ENCODE data around the gene ZNF592.

ZNF592 gene

GRCh38 chr15:84805221-84805620, 56.8 kb downstream of the ZNF592 start:
- H3K79me2 ChIP-seq (ENCODE audit: insufficient read depth, low read length): no peaks in the 10 kb centered on the region
- H3F3A ChIP-seq (ENCODE audit: insufficient read depth, low read length): no peaks in the 10 kb centered on the region
- H3K4me1 ChIP-seq (ENCODE audit: insufficient read depth, low read length, severe bottlenecking): no peaks in the 10 kb centered on the region
- H3K27ac ChIP-seq (ENCODE audit: low read depth, low read length, poor library complexity, severe bottlenecking): no peak overlapping the region
- TF ChIP-seq EZH2 (IDR thresholded peaks at IDR 0.05; ENCODE audit: borderline replicate concordance, low read length): no peak
- no peak for TF ChIP-seq CTCF (IDR thresholded peaks at IDR 0.05; ENCODE audit: low read length)
- no peaks in the 10 kb centered on the region for H3K27me3 ChIP-seq (ENCODE audit: insufficient read depth, low read length)
- no peak overlapping the region for H2AFZ ChIP-seq (ENCODE audit: low read length)
- no peak overlapping the region for H3K9ac ChIP-seq (ENCODE audit: low read length)
- no peak overlapping the region for H3K4me2 ChIP-seq (ENCODE audit: low read length)
- H3K36me3 ChIP-seq (ENCODE audit: insufficient read depth, low read length): peaks cover 45% of the 10 kb centered on the region
- no peak overlapping the region for H3K4me3 ChIP-seq (ENCODE audit: low read depth, low read length, poor library complexity, severe bottlenecking)
- H3K9me2 ChIP-seq (ENCODE audit: low read depth, low read length): no peaks in the 10 kb centered on the region
- no peaks in the 10 kb centered on the region for H4K20me1 ChIP-seq (ENCODE audit: insufficient read depth, low read length)
- no peaks in the 10 kb centered on the region for H3K9me3 ChIP-seq (ENCODE audit: low read length)

GRCh38 chr15:84807228-84807627, 58.8 kb downstream of the ZNF592 start:
- Histone ChIP-seq H3K27me3 (ENCODE audit: insufficient read depth, low read length) (no peaks in the 10 kb centered on the region), H3K36me3 (ENCODE audit: insufficient read depth, low read length) (peaks cover 27% of the 10 kb centered on the region), H3K4me2 (ENCODE audit: low read length) (no peak overlapping the region), H3F3A (ENCODE audit: insufficient read depth, low read length) (no peaks in the 10 kb centered on the region), H4K20me1 (ENCODE audit: insufficient read depth, low read length) (no peaks in the 10 kb centered on the region), H3K79me2 (ENCODE audit: insufficient read depth, low read length) (no peaks in the 10 kb centered on the region), H3K4me1 (ENCODE audit: insufficient read depth, low read length, severe bottlenecking) (no peaks in the 10 kb centered on the region), H2AFZ (ENCODE audit: low read length) (no peak overlapping the region), H3K9ac (ENCODE audit: low read length) (no peak overlapping the region), H3K9me2 (ENCODE audit: low read depth, low read length) (no peaks in the 10 kb centered on the region), H3K9me3 (ENCODE audit: low read length) (no peaks in the 10 kb centered on the region), H3K4me3 (ENCODE audit: low read depth, low read length, poor library complexity, severe bottlenecking) (no peak overlapping the region), H3K27ac (ENCODE audit: low read depth, low read length, poor library complexity, severe bottlenecking) (no peak overlapping the region)
- no peak for TF ChIP-seq EZH2 (IDR thresholded peaks at IDR 0.05; ENCODE audit: borderline replicate concordance, low read length)
- TF ChIP-seq CTCF (IDR thresholded peaks at IDR 0.05; ENCODE audit: low read length): no peak

- no peaks in the 10 kb centered on the region for H3F3A ChIP-seq (ENCODE audit: insufficient read depth, low read length)
- H3K9me3 ChIP-seq (ENCODE audit: low read length): no peaks in the 10 kb centered on the region
- H3K9me2 ChIP-seq (ENCODE audit: low read depth, low read length): no peaks in the 10 kb centered on the region
- TF ChIP-seq EZH2 (IDR thresholded peaks at IDR 0.05; ENCODE audit: borderline replicate concordance, low read length) (no peak), CTCF (IDR thresholded peaks at IDR 0.05; ENCODE audit: low read length) (no peak)
- H4K20me1 ChIP-seq (ENCODE audit: insufficient read depth, low read length): no peaks in the 10 kb centered on the region
- no peak overlapping the region for H3K4me3 ChIP-seq (ENCODE audit: low read depth, low read length, poor library complexity, severe bottlenecking)
- H2AFZ ChIP-seq (ENCODE audit: low read length): no peak overlapping the region
- no peak overlapping the region for H3K27ac ChIP-seq (ENCODE audit: low read depth, low read length, poor library complexity, severe bottlenecking)
- no peaks in the 10 kb centered on the region for H3K79me2 ChIP-seq (ENCODE audit: insufficient read depth, low read length)
- H3K4me2 ChIP-seq (ENCODE audit: low read length): no peak overlapping the region
- H3K27me3 ChIP-seq (ENCODE audit: insufficient read depth, low read length): no peaks in the 10 kb centered on the region
- H3K9ac ChIP-seq (ENCODE audit: low read length): no peak overlapping the region
- peaks cover 8% of the 10 kb centered on the region for H3K36me3 ChIP-seq (ENCODE audit: insufficient read depth, low read length)
- no peaks in the 10 kb centered on the region for H3K4me1 ChIP-seq (ENCODE audit: insufficient read depth, low read length, severe bottlenecking)
Observed at GRCh38 chr15:84810073-84810840, 61.9 kb downstream of the ZNF592 start.

All from OCI-LY1 (cell line).